HG03571 (cell line): ENCODE data around the gene SMIM8.
A peak's percentile ranks its signal among the peaks of the same experiment; 100 is the strongest.

Experiments used
- ATAC-seq: cut with Tn5 transposase; IDR thresholded peaks from one replicate; pipeline ENCODE4 v1.9.1; 2021; ENCODE audit not compliant: unreplicated experiment

SMIM8 gene

GRCh38 chr6:87333591-87334181 is 11.3 kb downstream of the SMIM8 start:
- ATAC-seq, result no peak

DNA sequence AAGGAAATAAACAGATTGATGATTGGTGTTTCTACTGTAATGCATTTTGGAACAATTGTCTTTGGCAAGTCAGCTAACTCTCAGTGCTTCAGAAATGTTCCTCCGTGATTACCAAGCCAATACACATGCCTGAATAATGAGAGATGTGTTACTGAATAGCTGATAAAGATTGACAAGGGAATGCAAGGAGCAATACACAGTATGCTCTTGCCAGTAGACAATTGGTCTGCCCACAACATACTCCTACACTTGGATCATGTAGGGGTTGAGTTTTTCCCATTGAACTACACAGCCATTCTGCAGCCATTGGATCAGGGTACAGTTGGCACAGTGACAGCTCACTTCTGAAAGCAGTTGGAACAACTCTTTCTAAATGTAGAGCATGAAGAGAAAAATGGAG is 12.3 kb downstream of the SMIM8 start:
- no peak for ATAC-seq

- no peak for ATAC-seq
Observed at GRCh38 chr6:87336367-87336766, 14.0 kb downstream of the SMIM8 start.

DNA sequence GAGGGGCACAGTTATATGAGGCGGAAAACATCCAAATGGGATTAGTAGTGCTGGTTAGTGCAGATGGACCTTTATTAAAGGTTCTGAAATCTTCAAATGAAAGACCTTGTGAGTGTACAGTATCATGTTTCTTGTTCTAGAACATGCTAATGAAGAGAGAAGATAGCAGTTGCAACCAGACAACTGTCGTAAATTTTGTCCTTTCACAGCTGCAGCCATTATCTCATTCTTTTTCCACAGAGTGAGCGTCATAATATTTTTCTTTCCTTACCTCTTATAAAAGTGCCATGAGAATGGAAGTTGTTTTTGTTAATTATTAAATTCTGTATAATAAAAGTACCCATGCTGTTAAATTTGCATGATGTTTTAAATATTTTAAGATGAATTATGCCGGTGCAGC is 17.8 kb downstream of the SMIM8 start:
- no peak for ATAC-seq

GRCh38 chr6:87341158-87341557 is 18.8 kb downstream of the SMIM8 start:
- no peak for ATAC-seq

- ATAC-seq, result peak; percentile 57
Observed at GRCh38 chr6:87341899-87342298, 19.5 kb downstream of the SMIM8 start.

DNA sequence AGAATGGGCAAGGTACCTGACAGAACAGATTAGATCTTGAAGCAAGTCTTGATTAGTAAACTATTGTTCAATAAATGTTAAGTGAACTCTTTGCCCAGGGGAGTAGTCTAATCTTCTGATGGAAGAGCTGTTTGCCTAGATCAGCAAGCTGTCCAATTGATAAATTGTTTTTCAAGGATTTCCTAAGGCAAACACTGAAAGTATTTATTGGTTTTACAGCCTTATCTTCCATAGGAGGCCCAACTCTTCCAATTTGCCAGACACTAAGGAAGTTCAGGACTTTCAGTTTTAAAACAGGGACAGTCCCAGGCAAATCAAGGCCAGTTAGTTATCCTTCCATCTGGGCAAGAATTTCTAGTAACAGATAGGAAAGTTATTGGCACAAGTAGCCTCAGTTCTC is 20.4 kb downstream of the SMIM8 start:
- ATAC-seq, result no peak

GRCh38 chr6:87344731-87345130 is 22.3 kb downstream of the SMIM8 start, which contains the start of gene C6orf163:
Gene C6orf163 (plus strand): TSS chr6:87344813. CDS start chr6:87345100, 287 bp downstream.
- ATAC-seq, result no peak

- no peak for ATAC-seq
Observed at GRCh38 chr6:87346700-87347099, 24.3 kb downstream of the SMIM8 start.

GRCh38 chr6:87349896-87350295 is 27.5 kb downstream of the SMIM8 start:
- ATAC-seq, result no peak

DNA sequence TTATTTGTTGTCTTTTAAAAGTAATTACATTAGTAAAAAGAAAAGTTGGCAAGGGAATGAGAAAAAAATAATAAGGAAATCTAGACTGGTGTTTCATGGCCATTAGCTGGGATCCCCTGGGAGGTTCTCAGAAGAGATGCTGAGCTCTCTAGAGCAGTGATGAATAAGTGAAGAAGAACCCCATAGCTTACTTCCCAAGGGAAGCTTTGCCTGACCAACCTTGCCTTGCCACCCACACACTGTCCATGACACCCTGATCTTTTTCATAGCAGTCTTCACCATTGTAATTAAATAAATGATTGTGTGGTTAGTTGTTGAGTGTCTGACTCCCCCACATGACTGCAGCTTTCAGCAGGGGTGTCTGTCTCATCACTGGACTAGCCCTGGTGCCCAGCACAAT is 28.1 kb downstream of the SMIM8 start:
- no peak for ATAC-seq

GRCh38 chr6:87351583-87351982 is 29.2 kb downstream of the SMIM8 start:
- ATAC-seq, result no peak

DNA sequence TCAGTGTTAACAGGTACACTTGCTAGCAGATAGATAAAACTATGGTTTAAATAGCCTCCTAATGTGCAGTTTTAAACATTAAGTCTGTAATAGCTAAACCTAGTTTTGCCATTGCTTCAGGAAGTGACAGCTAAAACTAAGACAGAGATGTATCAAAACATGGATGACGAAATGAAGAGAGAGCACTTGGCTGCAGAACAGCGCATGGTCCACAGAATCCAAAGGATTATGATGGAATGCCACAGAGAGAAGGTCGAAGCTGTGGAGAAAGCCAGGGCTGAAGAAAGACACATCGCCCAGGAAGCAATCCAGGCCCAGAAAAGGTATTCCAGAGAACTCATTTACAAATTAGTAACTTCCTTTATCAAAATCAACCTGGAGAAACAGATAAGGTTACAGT is 33.8 kb downstream of the SMIM8 start:
- ATAC-seq, result no peak

- no peak for ATAC-seq
Observed at GRCh38 chr6:87357479-87358196, 35.2 kb downstream of the SMIM8 start.

GRCh38 chr6:87364602-87365252 is 42.3 kb downstream of the SMIM8 start:
- no peak for ATAC-seq

DNA sequence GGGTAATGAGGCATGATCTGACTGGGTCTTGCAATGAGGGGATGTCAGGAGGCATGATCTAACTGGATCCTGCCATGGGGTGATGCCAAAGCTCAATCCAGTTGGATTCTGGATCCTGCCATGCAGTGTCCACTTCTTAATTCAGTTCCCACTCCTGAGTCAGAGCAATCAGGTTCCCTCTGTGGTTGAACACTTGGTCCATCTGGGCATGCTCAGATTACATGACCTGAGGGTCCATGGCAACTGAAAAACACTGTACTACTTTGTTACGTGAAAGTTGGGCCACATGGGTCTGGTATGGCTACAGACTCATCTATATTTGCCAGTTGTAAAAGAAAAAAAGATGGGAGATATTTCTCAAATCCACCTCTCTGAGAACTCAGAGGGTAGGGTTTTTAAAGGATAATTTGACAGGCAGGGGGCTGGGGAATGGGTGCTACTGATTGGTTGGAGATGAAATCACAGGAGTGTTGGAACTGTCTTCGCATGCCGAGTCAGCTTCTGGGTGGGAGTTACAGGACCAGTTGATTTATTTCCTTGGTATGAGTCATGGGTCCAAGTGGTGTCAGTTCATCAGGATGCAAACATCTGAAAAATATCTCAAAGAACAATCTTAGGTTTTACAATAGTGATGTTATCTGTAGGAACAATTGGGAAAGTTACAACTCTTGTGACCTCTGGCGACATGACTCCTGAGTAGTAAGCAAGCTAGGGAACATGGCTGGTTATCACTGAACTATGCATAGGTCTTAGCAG is 43.9 kb downstream of the SMIM8 start:
- ATAC-seq, result no peak

- ATAC-seq, result no peak
Observed at GRCh38 chr6:87366899-87367298, 44.5 kb downstream of the SMIM8 start.

DNA sequence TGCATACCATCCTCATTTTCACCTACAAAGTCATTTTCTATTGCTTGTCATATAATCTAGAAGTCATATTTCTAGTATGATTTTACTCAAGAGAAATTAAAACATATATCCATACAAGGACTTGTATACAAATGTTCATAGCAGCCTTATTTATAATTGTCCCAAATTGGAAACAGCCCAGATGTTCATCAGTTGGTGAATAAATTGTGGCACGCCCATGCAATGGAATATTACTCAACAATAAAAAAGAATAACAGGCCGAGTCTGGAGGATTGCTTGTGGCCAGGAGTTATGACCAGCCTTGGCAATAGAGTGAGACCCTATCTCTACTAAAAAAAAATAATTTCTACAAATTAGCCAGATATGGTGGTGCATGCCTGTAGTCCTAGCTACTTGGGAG is 51.0 kb downstream of the SMIM8 start:
- ATAC-seq, result no peak

DNA sequence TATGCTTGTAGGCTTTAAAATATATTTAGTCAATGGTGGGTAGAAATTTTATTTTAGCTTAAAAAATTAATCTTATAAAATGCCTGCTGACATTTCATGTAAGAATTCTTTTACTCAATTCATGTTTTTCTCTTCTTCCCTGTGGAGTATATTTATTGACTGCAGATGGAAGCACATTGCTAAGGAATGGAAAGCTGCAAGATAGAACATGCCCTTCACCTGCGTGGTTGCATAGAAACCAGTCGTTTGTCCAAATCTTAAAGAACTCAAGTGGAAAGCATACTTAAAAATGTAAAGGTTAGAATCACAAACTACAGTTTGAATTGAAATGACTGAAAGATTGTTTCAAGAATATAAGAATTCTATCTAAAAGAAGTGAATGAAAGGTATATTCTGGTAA is 52.9 kb downstream of the SMIM8 start:
- no peak for ATAC-seq

GRCh38 chr6:87376643-87377042 is 54.3 kb downstream of the SMIM8 start:
- ATAC-seq, result no peak

- ATAC-seq, result no peak
Observed at GRCh38 chr6:87378947-87379346, 56.6 kb downstream of the SMIM8 start.

DNA sequence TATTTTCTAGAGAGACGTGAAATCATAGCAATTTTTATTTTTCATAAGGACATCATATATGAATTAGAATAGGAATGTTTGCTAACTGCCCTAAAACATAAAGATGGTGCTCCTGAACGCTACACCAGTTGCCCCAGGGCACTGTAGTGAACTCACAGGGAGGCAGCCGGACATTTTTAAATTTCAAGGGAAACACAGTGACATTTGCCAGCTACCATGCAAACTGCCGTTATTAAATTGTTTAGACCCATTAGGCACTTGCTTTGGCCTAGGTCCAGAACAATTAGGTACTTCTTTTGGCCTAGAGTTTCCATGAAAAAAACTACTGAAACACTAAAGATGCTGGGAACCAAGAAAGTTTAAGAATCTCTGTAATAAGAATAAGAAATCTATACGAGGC is 60.5 kb downstream of the SMIM8 start:
- no peak for ATAC-seq
